ENCODE data around the gene CLDN22.

- TF ChIP-seq POLR2A (IDR thresholded peaks at IDR 0.05): no peak
- TF ChIP-seq, protein P1, sequence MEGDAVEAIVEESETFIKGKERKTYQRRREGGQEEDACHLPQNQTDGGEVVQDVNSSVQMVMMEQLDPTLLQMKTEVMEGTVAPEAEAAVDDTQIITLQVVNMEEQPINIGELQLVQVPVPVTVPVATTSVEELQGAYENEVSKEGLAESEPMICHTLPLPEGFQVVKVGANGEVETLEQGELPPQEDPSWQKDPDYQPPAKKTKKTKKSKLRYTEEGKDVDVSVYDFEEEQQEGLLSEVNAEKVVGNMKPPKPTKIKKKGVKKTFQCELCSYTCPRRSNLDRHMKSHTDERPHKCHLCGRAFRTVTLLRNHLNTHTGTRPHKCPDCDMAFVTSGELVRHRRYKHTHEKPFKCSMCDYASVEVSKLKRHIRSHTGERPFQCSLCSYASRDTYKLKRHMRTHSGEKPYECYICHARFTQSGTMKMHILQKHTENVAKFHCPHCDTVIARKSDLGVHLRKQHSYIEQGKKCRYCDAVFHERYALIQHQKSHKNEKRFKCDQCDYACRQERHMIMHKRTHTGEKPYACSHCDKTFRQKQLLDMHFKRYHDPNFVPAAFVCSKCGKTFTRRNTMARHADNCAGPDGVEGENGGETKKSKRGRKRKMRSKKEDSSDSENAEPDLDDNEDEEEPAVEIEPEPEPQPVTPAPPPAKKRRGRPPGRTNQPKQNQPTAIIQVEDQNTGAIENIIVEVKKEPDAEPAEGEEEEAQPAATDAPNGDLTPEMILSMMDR (IDR thresholded peaks at IDR 0.05): no peak
Measured at GRCh38 chr4:183369073-183369472, 49.0 kb upstream of the CLDN22 start.

All from lower leg skin (tissue), 3 donors.